T-helper 17 cell (primary cell): ENCODE data around the gene RAB13. TPM values are rescaled to one million over a fixed set of nuclear protein-coding genes. Genes with fewer than 3 reads are reported as not detected.
"Not testable (repeated sequence)": the region's sequence is repeated elsewhere in the genome, so short reads cannot be mapped to it uniquely, and the experiment has no call there.

Source experiments
- ATAC-seq: fragments of 150-1000 bp; cut with Tn5 transposase; 2 replicates; pipeline ENCODE4 v1.10.0; 2021; ENCODE audit warnings: mild to moderate bottlenecking, moderate library complexity
- DNase-seq, 3 donors: peaks; one replicate each; pipeline versions ENCODE4 v3.0.0 to v3.0.0-alpha.2; 2020 to 2021
- H3K9me3 ChIP-seq: one replicate; pipeline ENCODE4 v1.7.0; 2013; ENCODE audit warnings: low read length, mild to moderate bottlenecking; ENCODE audit not compliant: control insufficient read depth, poor library complexity, severe bottlenecking
- H3K27ac Mint-ChIP-seq: one replicate; pipeline ENCODE4 v1.8.0; 2022; ENCODE audit warnings: mild to moderate bottlenecking, moderate library complexity, mixed read lengths
- H3K27me3 Mint-ChIP-seq: one replicate; pipeline ENCODE4 v1.8.0; 2022; ENCODE audit warnings: mixed read lengths
- H3K36me3 Mint-ChIP-seq: one replicate; pipeline ENCODE4 v1.8.0; 2022; ENCODE audit warnings: low read depth, mixed read lengths
- H3K4me1 Mint-ChIP-seq: one replicate; pipeline ENCODE4 v1.8.0; 2022; ENCODE audit warnings: mild to moderate bottlenecking, mixed read lengths
- H3K4me3 Mint-ChIP-seq: one replicate; pipeline ENCODE4 v1.8.0; 2022; ENCODE audit warnings: mild to moderate bottlenecking, moderate library complexity, mixed read lengths
- total RNA-seq, 4 donors: library from RNA in 2 of 4; stranded (reverse) in 2 of 4; gene quantifications; one replicate each; pipeline ENCODE4 v1.2.3 and lab custom pipeline; 2022 to 2026

The RAB13 gene
- total RNA-seq (1 to 10 TPM in 1 of 2 donors, under 1 TPM in 1; 0.40 to 2.2 TPM), total RNA-seq (lab: John Stamatoyannopoulos, UW) (0 to 0.12 reads per million in 2 donors)

- no peak for ATAC-seq
- Mint-ChIP-seq H3K36me3 (peaks cover 2% of the 10 kb centered on the region), H3K4me3 (peak within 1 kb of the TSS; percentile 36), H3K4me1 (peaks cover 21% of the 10 kb centered on the region), H3K27me3 (peaks cover 16% of the 10 kb centered on the region), H3K27ac (peak within 1 kb of the TSS; percentile 89)
- no peaks in the 10 kb centered on the region for H3K9me3 ChIP-seq
- DNase-seq, result no peak
Measured at GRCh38 chr1:153985941-153986761, at the start of gene RAB13. RAB13 (minus strand) TSS chr1:153986339; CDS start chr1:153986236, 103 bp downstream.

- not testable (repeated sequence) for DNase-seq, H3K4me3 Mint-ChIP-seq, ATAC-seq, H3K4me1 Mint-ChIP-seq, H3K27ac Mint-ChIP-seq, H3K9me3 ChIP-seq, H3K36me3 Mint-ChIP-seq, H3K27me3 Mint-ChIP-seq
Measured at GRCh38 chr1:154033697-154034096, 47.6 kb upstream of the RAB13 start.

GRCh38 chr1:154019940-154020339 lies 33.8 kb upstream of the RAB13 start:
- no peaks in the 10 kb centered on the region for H3K4me1 Mint-ChIP-seq
- no peak for ATAC-seq
- H3K36me3 Mint-ChIP-seq, result no peaks in the 10 kb centered on the region
- H3K27me3 Mint-ChIP-seq, result no peaks in the 10 kb centered on the region
- H3K4me3 Mint-ChIP-seq, result no peak overlapping the region
- no peak for DNase-seq
- H3K9me3 ChIP-seq, result no peaks in the 10 kb centered on the region
- H3K27ac Mint-ChIP-seq, result no peak overlapping the region

- Mint-ChIP-seq H3K4me3 (no peak overlapping the region), H3K36me3 (no peaks in the 10 kb centered on the region), H3K27ac (no peak overlapping the region), H3K4me1 (no peaks in the 10 kb centered on the region), H3K27me3 (no peaks in the 10 kb centered on the region)
- H3K9me3 ChIP-seq, result no peaks in the 10 kb centered on the region
- DNase-seq (no peak), ATAC-seq (no peak)
Measured at GRCh38 chr1:154019269-154019668, 33.1 kb upstream of the RAB13 start.

- no peak overlapping the region for H3K27ac Mint-ChIP-seq
- peaks cover 3% of the 10 kb centered on the region for H3K36me3 Mint-ChIP-seq
- no peaks in the 10 kb centered on the region for H3K9me3 ChIP-seq
- ATAC-seq (no peak), DNase-seq (no peak)
- H3K27me3 Mint-ChIP-seq, result no peaks in the 10 kb centered on the region
- no peaks in the 10 kb centered on the region for H3K4me1 Mint-ChIP-seq
- H3K4me3 Mint-ChIP-seq, result no peak overlapping the region
Measured at GRCh38 chr1:154014154-154014907, 28.2 kb upstream of the RAB13 start.

- not testable (repeated sequence) for H3K4me3 Mint-ChIP-seq, H3K9me3 ChIP-seq, DNase-seq, H3K4me1 Mint-ChIP-seq, ATAC-seq, H3K27me3 Mint-ChIP-seq, H3K27ac Mint-ChIP-seq, H3K36me3 Mint-ChIP-seq
Measured at GRCh38 chr1:154012543-154012942, 26.4 kb upstream of the RAB13 start.

- no peak for ATAC-seq
- no peak overlapping the region for H3K4me3 Mint-ChIP-seq
Measured at GRCh38 chr1:154012129-154012528, 26.0 kb upstream of the RAB13 start.

GRCh38 chr1:154006136-154006535 lies 20.0 kb upstream of the RAB13 start:
- Mint-ChIP-seq H3K36me3 (peaks cover 3% of the 10 kb centered on the region), H3K27ac (no peak overlapping the region), H3K27me3 (no peaks in the 10 kb centered on the region), H3K4me1 (no peaks in the 10 kb centered on the region), H3K4me3 (no peak overlapping the region)
- DNase-seq, result no peak
- H3K9me3 ChIP-seq, result no peaks in the 10 kb centered on the region
- ATAC-seq, result no peak

More at GRCh38 chr1:154012129-154012528, 26.0 kb upstream of the RAB13 start:
- DNase-seq, result no peak
- Mint-ChIP-seq H3K27me3 (no peaks in the 10 kb centered on the region), H3K36me3 (peaks cover 3% of the 10 kb centered on the region), H3K27ac (no peak overlapping the region), H3K4me1 (no peaks in the 10 kb centered on the region)
- H3K9me3 ChIP-seq, result no peaks in the 10 kb centered on the region

GRCh38 chr1:154000420-154000819 lies 14.3 kb upstream of the RAB13 start:
- H3K9me3 ChIP-seq, result no peaks in the 10 kb centered on the region
- ATAC-seq, result no peak
- H3K4me1 Mint-ChIP-seq, result no peaks in the 10 kb centered on the region
- DNase-seq, result no peak
- no peak overlapping the region for H3K27ac Mint-ChIP-seq
- H3K4me3 Mint-ChIP-seq, result no peak overlapping the region
- H3K36me3 Mint-ChIP-seq, result no peaks in the 10 kb centered on the region
- no peaks in the 10 kb centered on the region for H3K27me3 Mint-ChIP-seq

- H3K27me3 Mint-ChIP-seq, result not testable (repeated sequence)
Measured at GRCh38 chr1:153996882-153997281, 10.7 kb upstream of the RAB13 start.

GRCh38 chr1:153995640-153996039 lies 9.5 kb upstream of the RAB13 start:
- Mint-ChIP-seq H3K4me3 (no peak overlapping the region), H3K36me3 (peaks cover 10% of the 10 kb centered on the region), H3K27me3 (no peaks in the 10 kb centered on the region), H3K4me1 (peaks cover 19% of the 10 kb centered on the region), H3K27ac (no peak overlapping the region)
- ATAC-seq, result no peak
- no peak for DNase-seq
- H3K9me3 ChIP-seq, result no peaks in the 10 kb centered on the region

More at GRCh38 chr1:153996882-153997281, 10.7 kb upstream of the RAB13 start:
- H3K4me3 Mint-ChIP-seq, H3K9me3 ChIP-seq, H3K4me1 Mint-ChIP-seq, DNase-seq, ATAC-seq, H3K36me3 Mint-ChIP-seq: not testable (repeated sequence)
- peak overlapping the region; percentile 68 for H3K27ac Mint-ChIP-seq

GRCh38 chr1:153995202-153995601 lies 9.1 kb upstream of the RAB13 start:
- Mint-ChIP-seq H3K36me3 (peaks cover 11% of the 10 kb centered on the region), H3K4me1 (peaks cover 23% of the 10 kb centered on the region), H3K4me3 (no peak overlapping the region), H3K27me3 (no peaks in the 10 kb centered on the region), H3K27ac (peak overlapping the region; percentile 77)
- DNase-seq (no peak), ATAC-seq (no peak)
- H3K9me3 ChIP-seq, result no peaks in the 10 kb centered on the region

- ATAC-seq, result no peak
- peak overlapping the region; percentile 98 for H3K27ac Mint-ChIP-seq
Measured at GRCh38 chr1:153991806-153992205, 5.7 kb upstream of the RAB13 start.

More at GRCh38 chr1:153991806-153992205, 5.7 kb upstream of the RAB13 start:
- peaks cover 11% of the 10 kb centered on the region for H3K36me3 Mint-ChIP-seq
- no peaks in the 10 kb centered on the region for H3K9me3 ChIP-seq
- no peaks in the 10 kb centered on the region for H3K27me3 Mint-ChIP-seq
- H3K4me1 Mint-ChIP-seq, result peaks cover 26% of the 10 kb centered on the region
- no peak for DNase-seq
- H3K4me3 Mint-ChIP-seq, result peak overlapping the region; percentile 97
